CD4-positive, alpha-beta T cell treated with Interleukin-15 for 4 hours (primary cell): Measurements from ENCODE around the gene ARL15.

ENCODE experiments used
- DNase-seq: peaks from one replicate; pipeline ENCODE4 v3.0.0-alpha.2; 2020; ENCODE audit warnings: low spot score

Gene ARL15

DNA sequence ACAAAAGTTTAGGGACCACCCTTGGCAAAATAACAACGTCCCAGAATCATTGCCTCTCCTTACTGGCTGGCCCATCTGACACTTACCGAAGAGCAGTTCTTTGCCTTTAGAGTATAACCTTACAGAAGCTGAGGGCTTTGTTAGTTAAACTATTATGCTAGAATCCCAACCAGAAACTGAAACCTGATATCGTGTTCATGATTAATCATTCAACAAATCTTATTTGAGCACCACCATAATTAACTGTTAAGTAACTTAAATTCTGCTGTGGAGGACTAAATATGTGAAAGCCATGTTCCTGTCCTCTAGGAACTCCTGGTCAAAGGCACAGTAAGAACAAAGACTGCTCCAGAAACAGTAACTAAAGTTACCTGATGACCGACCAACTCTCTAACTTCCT lies 104.9 kb downstream of the ARL15 start:
- no peak for DNase-seq

DNA sequence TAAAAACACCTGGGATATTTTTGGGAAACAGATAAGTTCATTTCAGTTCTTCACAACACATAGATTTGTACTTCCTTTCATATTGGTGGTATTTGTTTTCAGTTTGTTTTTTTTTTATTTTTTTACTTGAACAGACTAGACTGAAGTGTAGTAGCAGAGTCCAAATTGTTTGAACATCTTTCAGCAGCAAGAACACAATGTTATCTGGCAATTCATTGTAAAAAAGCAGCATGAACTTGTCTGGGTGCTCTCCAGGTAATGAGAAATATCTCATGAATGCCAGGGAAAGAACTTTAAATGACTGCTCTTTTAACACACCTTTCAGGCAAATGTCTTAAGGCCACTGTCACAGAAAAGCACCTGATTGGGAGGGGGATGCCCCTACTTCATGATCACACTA lies 113.4 kb downstream of the ARL15 start:
- DNase-seq = no peak

GRCh38 chr5:54195701-54196100 lies 114.7 kb downstream of the ARL15 start:
- DNase-seq = no peak

- DNase-seq = no peak
These were observed 116.1 kb downstream of the ARL15 start for GRCh38 chr5:54194318-54194717.

GRCh38 chr5:54187694-54188093 lies 122.7 kb downstream of the ARL15 start:
- no peak for DNase-seq

- DNase-seq = no peak
These were observed 123.4 kb downstream of the ARL15 start for GRCh38 chr5:54186912-54187445.

GRCh38 chr5:54186108-54186507 lies 124.3 kb downstream of the ARL15 start:
- no peak for DNase-seq

DNA sequence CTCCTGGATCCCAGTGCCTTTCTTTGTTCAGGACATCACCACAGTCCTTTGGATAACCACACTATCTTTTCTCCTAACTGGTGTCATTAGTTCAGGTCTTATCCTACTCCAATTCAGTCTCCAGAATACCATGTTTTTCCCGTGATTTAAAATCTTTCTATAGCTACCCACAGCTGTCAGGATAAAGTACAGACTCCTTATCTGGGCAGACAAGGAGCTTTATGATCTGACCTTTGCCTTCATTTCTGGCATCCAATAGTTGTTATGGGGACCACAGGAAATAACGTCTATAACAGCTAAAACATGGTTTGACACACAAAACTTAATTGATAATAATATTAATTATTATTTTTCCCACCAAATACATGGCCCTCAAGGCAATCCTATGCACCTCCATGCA lies 125.6 kb downstream of the ARL15 start:
- DNase-seq = no peak

GRCh38 chr5:54180630-54181031 lies 129.7 kb downstream of the ARL15 start:
- no peak for DNase-seq

DNA sequence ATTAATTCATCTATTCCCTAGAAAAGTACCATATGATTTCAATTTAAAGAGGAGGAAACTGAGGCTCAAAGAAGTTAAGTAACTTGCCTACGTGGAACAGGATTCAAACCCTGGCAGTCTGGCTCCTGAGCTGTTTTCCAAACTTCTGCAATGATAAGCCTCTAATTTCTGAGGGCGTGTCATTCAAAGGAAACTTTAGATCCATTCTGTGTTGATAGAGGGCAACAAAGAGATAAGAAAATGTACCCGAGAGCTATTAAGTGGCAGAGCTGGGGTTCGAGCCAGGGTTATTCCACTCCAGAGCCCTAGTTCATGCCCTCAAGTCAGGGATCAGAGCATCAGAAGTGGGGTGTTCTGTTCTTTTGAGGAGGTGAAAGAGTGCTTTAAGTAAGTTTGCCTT lies 131.4 kb downstream of the ARL15 start:
- DNase-seq = no peak

DNA sequence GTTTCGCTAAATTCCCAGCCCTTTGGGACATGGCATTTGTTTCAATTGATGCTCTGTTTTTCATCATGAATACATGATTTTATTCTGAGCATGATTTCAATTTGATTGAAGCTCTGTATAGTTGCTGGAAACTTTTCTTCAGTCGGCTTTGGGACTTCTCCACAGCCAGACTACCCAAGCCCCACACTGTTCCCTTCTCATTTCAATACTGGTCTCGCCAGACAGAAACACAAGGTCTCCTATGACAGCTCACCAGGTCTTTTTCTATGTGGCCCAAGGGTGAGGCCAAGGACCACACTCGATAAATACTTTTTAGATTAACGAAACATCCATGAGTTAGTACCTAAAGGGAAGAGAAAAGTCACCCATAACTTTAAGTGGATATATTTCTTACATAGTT lies 132.2 kb downstream of the ARL15 start:
- no peak for DNase-seq

DNA sequence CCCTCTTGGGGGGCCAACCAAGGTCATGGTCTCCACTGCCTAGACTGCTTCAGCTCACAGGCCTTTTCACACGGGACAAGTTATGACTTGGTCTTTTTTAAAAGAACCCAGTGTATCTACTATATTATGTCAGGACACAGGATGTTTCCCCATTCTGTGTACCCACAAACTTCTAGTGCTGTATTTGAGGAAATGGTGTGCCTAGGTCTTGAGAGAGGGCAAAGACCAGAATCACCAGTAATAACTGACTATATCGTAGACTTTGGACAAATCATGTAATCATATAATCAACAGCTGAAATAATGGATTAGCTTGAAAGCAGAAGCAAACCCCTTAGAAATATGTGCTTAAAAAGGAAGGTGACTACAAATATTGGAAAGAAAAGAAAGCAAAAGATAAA lies 133.3 kb downstream of the ARL15 start:
- DNase-seq = no peak

- DNase-seq = no peak
These were observed 134.1 kb downstream of the ARL15 start for GRCh38 chr5:54176066-54176830.

DNA sequence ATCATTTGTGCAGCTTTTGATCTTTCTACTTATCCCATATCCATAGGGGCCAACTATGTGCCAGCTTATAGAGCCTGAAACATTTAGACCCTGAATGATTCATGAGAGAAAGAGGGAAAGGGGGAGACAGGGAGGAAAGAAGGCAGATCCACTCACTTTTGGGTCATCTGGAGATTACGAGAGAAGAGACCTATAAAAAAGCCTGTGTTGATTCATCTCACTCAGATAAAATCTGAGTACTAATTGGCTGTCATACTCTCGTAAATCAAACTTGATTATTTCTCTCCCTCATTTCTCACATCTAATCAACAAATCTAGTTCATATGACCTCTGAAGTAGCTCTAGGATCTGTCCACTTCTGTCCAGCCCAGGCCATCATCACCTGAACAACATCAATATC lies 137.1 kb downstream of the ARL15 start:
- DNase-seq = no peak

GRCh38 chr5:54171645-54172384 lies 138.6 kb downstream of the ARL15 start:
- no peak for DNase-seq

- DNase-seq = no peak
These were observed 144.7 kb downstream of the ARL15 start for GRCh38 chr5:54165687-54166086.

DNA sequence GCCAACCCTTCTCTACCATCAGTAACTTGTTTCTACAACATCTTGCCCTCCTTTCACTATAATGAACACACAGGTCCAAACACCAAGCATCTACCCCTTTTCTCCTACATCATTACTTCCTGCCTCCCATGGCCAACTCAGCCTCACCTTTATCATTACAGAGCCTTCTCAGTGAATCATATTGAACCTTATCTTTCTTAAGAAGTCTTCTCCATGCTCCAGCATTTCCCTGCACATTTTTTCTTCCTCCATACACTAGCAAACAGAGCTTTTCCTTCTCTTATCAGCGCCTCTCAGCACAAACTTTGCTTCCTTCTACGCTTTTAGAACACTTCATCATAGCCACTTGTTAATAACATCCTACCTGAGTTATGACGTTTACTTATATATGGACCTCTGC lies 148.2 kb downstream of the ARL15 start:
- DNase-seq = no peak

- no peak for DNase-seq
These were observed 150.0 kb downstream of the ARL15 start for GRCh38 chr5:54160329-54160728.

DNA sequence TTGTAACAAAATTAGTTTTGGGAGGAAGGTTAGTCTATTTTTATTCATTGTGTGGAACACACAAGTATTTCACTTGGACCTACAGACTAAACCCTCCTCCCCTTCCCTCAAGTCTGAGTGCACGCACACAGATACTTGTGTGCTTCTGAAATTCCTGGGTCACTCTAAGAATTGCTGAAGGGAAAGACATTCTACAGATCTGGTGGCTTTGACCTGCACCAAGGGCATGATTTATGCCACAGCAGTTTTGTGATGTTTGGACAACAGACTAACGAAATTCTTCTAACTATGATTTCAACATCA lies 150.5 kb downstream of the ARL15 start:
- no peak for DNase-seq

- no peak for DNase-seq
These were observed 151.1 kb downstream of the ARL15 start for GRCh38 chr5:54159153-54159892.

DNA sequence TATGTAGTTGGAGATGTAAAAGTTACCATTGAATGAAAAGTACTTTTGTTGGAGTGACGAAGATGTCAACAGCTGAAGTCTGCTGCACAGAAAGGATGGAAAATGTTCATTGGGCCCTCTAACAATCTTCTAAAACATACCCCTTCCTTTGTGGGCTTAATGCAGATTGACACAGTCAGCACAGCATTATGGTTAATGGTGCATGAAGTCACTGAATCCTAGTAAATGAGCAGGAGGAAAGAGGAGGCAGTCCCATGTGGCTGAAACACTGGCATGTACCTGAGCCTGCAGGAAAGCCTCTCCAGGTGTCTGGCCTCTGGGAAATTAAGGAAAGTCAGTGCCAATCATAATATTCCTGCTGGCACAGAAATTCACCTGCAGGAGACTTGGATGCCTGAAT lies 153.8 kb downstream of the ARL15 start:
- DNase-seq = no peak

GRCh38 chr5:54150841-54151240 lies 159.5 kb downstream of the ARL15 start:
- DNase-seq = no peak

DNA sequence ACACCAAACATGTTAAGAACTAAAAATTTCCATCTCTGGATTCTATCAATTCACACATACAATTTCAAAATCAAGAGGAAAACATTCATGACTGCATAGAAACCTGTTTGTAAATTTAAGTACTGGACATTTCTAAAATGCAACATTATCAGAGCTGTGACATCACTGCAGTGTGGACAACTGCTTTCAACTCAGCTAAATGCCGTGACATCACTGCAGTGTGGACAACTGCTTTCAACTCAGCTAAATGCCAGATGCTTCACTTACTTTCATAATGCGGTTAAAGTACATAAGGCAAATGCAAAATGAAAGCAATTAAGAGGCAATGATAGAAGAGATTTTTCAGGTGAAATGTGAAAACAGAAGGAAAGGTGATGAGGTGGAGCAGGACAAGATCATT lies 161.5 kb downstream of the ARL15 start:
- no peak for DNase-seq
